ENCODE data around the gene ZNF624. TPM values are rescaled to one million over a fixed set of nuclear protein-coding genes. Genes with fewer than 3 reads are reported as not detected.
"Not testable (repeated sequence)": the region's sequence is repeated elsewhere in the genome, so short reads cannot be mapped to it uniquely, and the experiment has no call there.

Gene ZNF624
- total RNA-seq (ENCODE audit: unreplicated experiment), result 16.8 TPM
- long read RNA-seq, result 0 reads

GRCh38 chr17:16653367-16654041, at the start of gene ZNF624:
ZNF624 (minus strand) TSS chr17:16653850.
- Mint-ChIP-seq H3K36me3 (ENCODE audit: low read depth, unreplicated experiment) (peaks cover 3% of the 10 kb centered on the region), H3K4me3 (ENCODE audit: unreplicated experiment) (peak within 1 kb of the TSS; percentile 89), H3K4me1 (ENCODE audit: unreplicated experiment) (peaks cover 11% of the 10 kb centered on the region), H3K27me3 (ENCODE audit: unreplicated experiment) (no peaks in the 10 kb centered on the region), H3K27ac (ENCODE audit: unreplicated experiment) (peak within 1 kb of the TSS; percentile 61), H3K9me3 (ENCODE audit: unreplicated experiment) (no peaks in the 10 kb centered on the region)
- TF ChIP-seq, protein P1, sequence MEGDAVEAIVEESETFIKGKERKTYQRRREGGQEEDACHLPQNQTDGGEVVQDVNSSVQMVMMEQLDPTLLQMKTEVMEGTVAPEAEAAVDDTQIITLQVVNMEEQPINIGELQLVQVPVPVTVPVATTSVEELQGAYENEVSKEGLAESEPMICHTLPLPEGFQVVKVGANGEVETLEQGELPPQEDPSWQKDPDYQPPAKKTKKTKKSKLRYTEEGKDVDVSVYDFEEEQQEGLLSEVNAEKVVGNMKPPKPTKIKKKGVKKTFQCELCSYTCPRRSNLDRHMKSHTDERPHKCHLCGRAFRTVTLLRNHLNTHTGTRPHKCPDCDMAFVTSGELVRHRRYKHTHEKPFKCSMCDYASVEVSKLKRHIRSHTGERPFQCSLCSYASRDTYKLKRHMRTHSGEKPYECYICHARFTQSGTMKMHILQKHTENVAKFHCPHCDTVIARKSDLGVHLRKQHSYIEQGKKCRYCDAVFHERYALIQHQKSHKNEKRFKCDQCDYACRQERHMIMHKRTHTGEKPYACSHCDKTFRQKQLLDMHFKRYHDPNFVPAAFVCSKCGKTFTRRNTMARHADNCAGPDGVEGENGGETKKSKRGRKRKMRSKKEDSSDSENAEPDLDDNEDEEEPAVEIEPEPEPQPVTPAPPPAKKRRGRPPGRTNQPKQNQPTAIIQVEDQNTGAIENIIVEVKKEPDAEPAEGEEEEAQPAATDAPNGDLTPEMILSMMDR (IDR thresholded peaks at IDR 0.05; ENCODE audit: unreplicated experiment), result no peak
- DNase-seq (ENCODE audit: low spot score), result peak; percentile 93

DNA sequence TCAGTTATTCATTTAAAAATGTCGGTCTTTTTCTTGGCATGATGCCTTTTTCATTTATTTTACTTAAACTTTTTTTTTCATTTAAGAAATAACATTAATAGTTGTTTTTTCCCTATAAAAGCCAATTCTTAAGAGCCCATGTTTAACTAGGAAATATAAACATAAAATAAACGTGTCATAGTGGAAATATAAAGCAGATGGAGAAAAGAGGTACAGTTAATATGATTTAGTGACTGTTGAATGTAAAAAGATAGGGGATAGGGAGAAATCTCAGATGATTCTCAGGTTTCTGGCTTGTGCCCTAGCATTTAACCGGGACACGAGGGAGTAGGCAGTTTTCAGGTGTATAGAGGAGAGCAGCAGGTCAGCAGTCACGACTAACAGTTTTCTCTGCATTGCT, 44.0 kb upstream of the ZNF624 start:
- H3K27me3 Mint-ChIP-seq (ENCODE audit: unreplicated experiment); H3K4me3 Mint-ChIP-seq (ENCODE audit: unreplicated experiment); DNase-seq (ENCODE audit: low spot score); H3K9me3 Mint-ChIP-seq (ENCODE audit: unreplicated experiment); H3K27ac Mint-ChIP-seq (ENCODE audit: unreplicated experiment); H3K36me3 Mint-ChIP-seq (ENCODE audit: low read depth, unreplicated experiment); H3K4me1 Mint-ChIP-seq (ENCODE audit: unreplicated experiment): not testable (repeated sequence)

- not testable (repeated sequence) for H3K27ac Mint-ChIP-seq (ENCODE audit: unreplicated experiment)
Measured at GRCh38 chr17:16690447-16690846, 36.8 kb upstream of the ZNF624 start.

DNA sequence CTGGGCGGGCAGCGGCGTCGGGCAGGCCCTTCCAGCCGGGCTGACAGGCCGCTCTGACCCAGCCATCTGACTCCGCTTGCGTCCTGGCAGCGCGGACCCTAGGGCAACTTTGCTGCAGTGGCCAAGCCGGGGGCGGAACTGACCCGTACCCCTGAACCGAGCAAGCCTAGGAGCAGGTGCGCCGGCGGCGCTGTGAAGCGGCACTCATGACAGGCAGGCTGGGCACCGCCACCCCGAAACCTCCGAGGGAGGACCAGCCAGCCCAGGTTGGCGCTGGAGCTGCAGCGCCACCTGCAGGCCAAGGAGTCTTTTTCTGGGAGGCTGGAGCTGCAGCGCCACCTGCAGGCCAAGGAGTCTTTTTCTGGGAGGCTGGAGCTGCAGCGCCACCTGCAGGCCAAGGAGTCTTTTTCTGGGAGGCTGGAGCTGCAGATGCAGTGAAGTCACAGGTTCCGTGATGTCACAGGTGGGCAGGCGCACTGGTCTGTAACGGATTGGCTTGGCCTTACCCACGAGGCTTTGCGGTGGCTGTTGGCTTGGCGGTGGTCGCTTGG, 36.2 kb upstream of the ZNF624 start, which contains the start of gene CCDC144A:
Gene CCDC144A, plus strand, starts transcription at position 511 of the 551 bp plus-strand sequence. CDS start 160 bp downstream, outside the sequence.
- DNase-seq (ENCODE audit: low spot score), result peak; percentile 5

More at GRCh38 chr17:16690447-16690846, 36.8 kb upstream of the ZNF624 start:
- not testable (repeated sequence) for H3K4me3 Mint-ChIP-seq (ENCODE audit: unreplicated experiment); DNase-seq (ENCODE audit: low spot score); H3K9me3 Mint-ChIP-seq (ENCODE audit: unreplicated experiment); H3K4me1 Mint-ChIP-seq (ENCODE audit: unreplicated experiment); H3K27me3 Mint-ChIP-seq (ENCODE audit: unreplicated experiment); H3K36me3 Mint-ChIP-seq (ENCODE audit: low read depth, unreplicated experiment)

DNA sequence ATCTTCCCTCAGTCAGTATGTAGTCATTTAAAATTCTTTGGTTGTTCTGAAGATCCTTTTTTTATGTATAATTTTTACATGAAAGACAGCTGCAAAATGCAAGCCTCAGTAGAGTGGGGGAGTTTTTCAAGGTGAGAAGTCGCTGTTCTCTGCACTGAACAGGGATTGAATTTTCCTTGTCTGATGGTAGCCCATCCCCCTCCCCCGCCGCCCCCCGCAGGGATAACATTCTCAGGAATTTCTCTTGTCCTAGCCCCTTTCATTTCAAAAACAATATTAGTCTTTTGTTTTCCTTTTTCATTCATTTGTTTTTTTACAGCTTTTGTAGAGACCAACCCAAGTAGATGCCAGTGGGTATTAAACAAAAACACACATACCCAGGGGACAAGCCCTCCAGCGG, 33.5 kb upstream of the ZNF624 start:
- not testable (repeated sequence) for H3K27me3 Mint-ChIP-seq (ENCODE audit: unreplicated experiment); DNase-seq (ENCODE audit: low spot score); H3K4me3 Mint-ChIP-seq (ENCODE audit: unreplicated experiment); H3K27ac Mint-ChIP-seq (ENCODE audit: unreplicated experiment); H3K9me3 Mint-ChIP-seq (ENCODE audit: unreplicated experiment); H3K36me3 Mint-ChIP-seq (ENCODE audit: low read depth, unreplicated experiment)
- peaks cover 14% of the 10 kb centered on the region for H3K4me1 Mint-ChIP-seq (ENCODE audit: unreplicated experiment)

More for the DNA sequence above, 36.2 kb upstream of the ZNF624 start, which contains the start of gene CCDC144A:
- H3K36me3 Mint-ChIP-seq (ENCODE audit: low read depth, unreplicated experiment); H3K27me3 Mint-ChIP-seq (ENCODE audit: unreplicated experiment); H3K9me3 Mint-ChIP-seq (ENCODE audit: unreplicated experiment); H3K4me1 Mint-ChIP-seq (ENCODE audit: unreplicated experiment); H3K4me3 Mint-ChIP-seq (ENCODE audit: unreplicated experiment): not testable (repeated sequence)
- TF ChIP-seq, protein P1 (IDR thresholded peaks at IDR 0.05; ENCODE audit: unreplicated experiment), result peak; percentile 96
- peak within 1 kb of the TSS; percentile 32 for H3K27ac Mint-ChIP-seq (ENCODE audit: unreplicated experiment)

DNA sequence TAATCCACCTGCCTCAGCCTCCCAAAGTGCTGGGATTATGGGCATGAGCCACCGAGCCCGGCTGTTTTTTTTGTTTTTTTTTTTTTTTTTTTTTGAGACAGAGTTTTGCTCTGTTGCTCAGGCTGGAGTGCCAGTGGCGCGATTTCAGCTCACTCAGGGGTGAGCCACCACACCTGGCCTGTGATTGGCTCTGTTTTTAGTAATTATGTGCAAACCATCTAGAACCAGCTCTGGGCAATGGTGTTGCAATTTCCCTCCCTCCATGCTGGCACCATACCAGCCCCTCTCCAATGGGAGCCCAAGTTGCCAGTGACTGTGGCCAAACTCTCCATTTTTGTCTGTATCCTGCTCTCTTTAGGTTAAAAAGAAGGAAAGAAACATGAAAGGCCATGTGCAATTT, 32.4 kb upstream of the ZNF624 start:
- H3K9me3 Mint-ChIP-seq (ENCODE audit: unreplicated experiment); H3K36me3 Mint-ChIP-seq (ENCODE audit: low read depth, unreplicated experiment); H3K27ac Mint-ChIP-seq (ENCODE audit: unreplicated experiment); DNase-seq (ENCODE audit: low spot score); H3K27me3 Mint-ChIP-seq (ENCODE audit: unreplicated experiment); H3K4me3 Mint-ChIP-seq (ENCODE audit: unreplicated experiment): not testable (repeated sequence)
- H3K4me1 Mint-ChIP-seq (ENCODE audit: unreplicated experiment), result peaks cover 17% of the 10 kb centered on the region

GRCh38 chr17:16683290-16684138, 29.9 kb upstream of the ZNF624 start:
- Mint-ChIP-seq H3K4me1 (ENCODE audit: unreplicated experiment) (peaks cover 17% of the 10 kb centered on the region), H3K4me3 (ENCODE audit: unreplicated experiment) (peak overlapping the region; percentile 40), H3K27ac (ENCODE audit: unreplicated experiment) (peak overlapping the region; percentile 55)
- DNase-seq (ENCODE audit: low spot score), result peak; percentile 43
- not testable (repeated sequence) for H3K27me3 Mint-ChIP-seq (ENCODE audit: unreplicated experiment); H3K9me3 Mint-ChIP-seq (ENCODE audit: unreplicated experiment); H3K36me3 Mint-ChIP-seq (ENCODE audit: low read depth, unreplicated experiment)

Data from endothelial cell (in vitro differentiated cells).